ENCODE results near the gene CD109. TPM values are rescaled to one million over a fixed set of nuclear protein-coding genes. Genes with fewer than 3 reads are reported as not detected.
A peak's percentile ranks its signal among the peaks of the same experiment; 100 is the strongest.

The CD109 gene
- total RNA-seq, 1 donor from 2014 or later = 27.4 TPM

DNA sequence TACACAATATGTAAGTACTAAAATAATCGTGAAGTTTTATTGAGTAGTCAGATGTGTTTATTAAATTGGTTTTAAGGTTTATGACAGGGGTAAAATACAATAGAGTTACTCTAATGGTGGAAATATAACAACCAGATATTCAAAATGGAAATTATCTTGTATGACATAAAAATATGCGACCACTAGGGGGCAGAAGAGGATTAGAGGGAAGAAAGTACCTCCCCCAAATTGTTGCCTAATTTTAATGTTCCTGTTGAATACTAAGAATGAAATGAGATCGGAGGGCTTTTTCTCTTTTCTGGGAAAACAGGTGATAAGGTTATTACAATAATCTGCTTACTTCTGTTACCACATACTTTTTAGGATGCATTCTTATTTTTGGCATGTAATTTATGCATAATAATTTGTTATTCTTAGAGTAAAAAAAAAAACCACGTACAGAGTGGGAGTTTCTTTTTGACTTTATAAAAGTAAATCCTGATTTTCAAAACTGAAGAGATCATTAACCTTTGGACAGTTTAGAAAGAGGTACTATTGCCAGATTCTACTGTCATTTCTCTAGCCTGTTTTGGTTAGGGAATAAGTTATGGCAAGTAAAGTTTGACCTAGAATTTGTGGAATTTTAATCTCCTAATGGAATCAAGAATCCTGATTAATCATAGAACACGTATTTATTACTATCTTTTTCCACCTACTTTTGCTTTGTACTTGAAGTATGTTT is 159.2 kb downstream of the CD109 start:
- no peak for FAIRE-seq
- Histone ChIP-seq H3K27me3 (ENCODE audit: control insufficient read depth, insufficient read depth, low read length) (no peaks in the 10 kb centered on the region), H3K36me3 (ENCODE audit: control insufficient read depth, insufficient read depth, low read length) (peaks cover 2% of the 10 kb centered on the region), H3K4me3 (ENCODE audit: low read depth, low read length) (no peak overlapping the region)
- TF ChIP-seq CTCF (IDR thresholded peaks at IDR 0.05; ENCODE audit: insufficient read depth, low read length, severe bottlenecking) = peak; percentile 47
- DNase-seq (ENCODE audit: low read depth) = peak; percentile 58

GRCh38 chr6:73857341-73857890 is 161.4 kb downstream of the CD109 start:
- no peak overlapping the region for H3K4me3 ChIP-seq (ENCODE audit: low read depth, low read length)
- no peak for TF ChIP-seq CTCF (IDR thresholded peaks at IDR 0.05; ENCODE audit: insufficient read depth, low read length, severe bottlenecking)
- DNase-seq (ENCODE audit: low read depth) (no peak), FAIRE-seq (no peak)
- peaks cover 2% of the 10 kb centered on the region for H3K36me3 ChIP-seq (ENCODE audit: control insufficient read depth, insufficient read depth, low read length)
- no peaks in the 10 kb centered on the region for H3K27me3 ChIP-seq (ENCODE audit: control insufficient read depth, insufficient read depth, low read length)

- DNase-seq (ENCODE audit: low read depth) (no peak), FAIRE-seq (no peak)
- no peaks in the 10 kb centered on the region for H3K27me3 ChIP-seq (ENCODE audit: control insufficient read depth, insufficient read depth, low read length)
- TF ChIP-seq CTCF (IDR thresholded peaks at IDR 0.05; ENCODE audit: insufficient read depth, low read length, severe bottlenecking) = no peak
- peaks cover 2% of the 10 kb centered on the region for H3K36me3 ChIP-seq (ENCODE audit: control insufficient read depth, insufficient read depth, low read length)
- H3K4me3 ChIP-seq (ENCODE audit: low read depth, low read length) = no peak overlapping the region
Observed at GRCh38 chr6:73858376-73858775, 162.4 kb downstream of the CD109 start.

GRCh38 chr6:73860303-73860702 is 164.3 kb downstream of the CD109 start:
- TF ChIP-seq CTCF (IDR thresholded peaks at IDR 0.05; ENCODE audit: insufficient read depth, low read length, severe bottlenecking) = no peak
- no peak for FAIRE-seq
- H3K27me3 ChIP-seq (ENCODE audit: control insufficient read depth, insufficient read depth, low read length) = no peaks in the 10 kb centered on the region
- H3K36me3 ChIP-seq (ENCODE audit: control insufficient read depth, insufficient read depth, low read length) = peaks cover 2% of the 10 kb centered on the region
- DNase-seq (ENCODE audit: low read depth) = no peak
- H3K4me3 ChIP-seq (ENCODE audit: low read depth, low read length) = no peak overlapping the region

DNA sequence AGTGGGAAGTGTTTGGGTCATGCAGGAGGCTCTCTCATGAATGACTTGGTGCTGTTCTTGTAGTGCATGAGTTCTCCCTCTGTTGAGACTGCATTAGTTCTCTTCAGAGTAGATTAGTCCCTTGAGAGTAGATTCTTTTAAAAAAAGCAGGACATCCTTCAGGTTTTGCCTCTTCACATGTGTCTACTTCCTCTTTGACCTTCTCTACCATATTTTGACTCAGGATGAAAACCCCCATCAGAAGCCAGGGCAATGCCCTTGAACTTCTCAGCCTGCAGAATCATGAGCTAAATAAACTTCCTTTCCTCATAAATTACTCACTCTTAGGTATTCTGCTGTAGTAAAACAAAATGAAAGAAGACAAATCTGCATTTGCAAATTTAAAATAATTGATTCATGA is 170.3 kb downstream of the CD109 start:
- Histone ChIP-seq H3K4me3 (ENCODE audit: low read depth, low read length) (no peak overlapping the region), H3K36me3 (ENCODE audit: control insufficient read depth, insufficient read depth, low read length) (no peaks in the 10 kb centered on the region), H3K27me3 (ENCODE audit: control insufficient read depth, insufficient read depth, low read length) (no peaks in the 10 kb centered on the region)
- DNase-seq (ENCODE audit: low read depth) = no peak
- TF ChIP-seq CTCF (IDR thresholded peaks at IDR 0.05; ENCODE audit: insufficient read depth, low read length, severe bottlenecking) = no peak
- no peak for FAIRE-seq
